GM12878 (cell line): ENCODE measurements around the gene FOXRED2. TPM values are rescaled to one million over a fixed set of nuclear protein-coding genes. Genes with fewer than 3 reads are reported as not detected.

ENCODE experiments used
- ATAC-seq: fragments of 200-7000 bp; cut with Tn5 transposase; 3 replicates; pipeline ENCODE4 v1.9.1; 2020; ENCODE audit warnings: mild to moderate bottlenecking, moderate library complexity
- BruUV-seq: library from RNA; stranded (reverse); fragments of 400-500 nt; replicated peaks from 2 replicates; lab custom pipeline; 2021; lab: Mats Ljungman, UMichigan
- CTCF ChIA-PET: fragments of 300-600 bp; sonication (Branson Sonifier 250); formaldehyde crosslinking; extraction: SDS; loops from one replicate; lab custom pipeline; 2021; ENCODE audit warnings: inconsistent platforms; lab: Yijun Ruan, JAX
- POLR2A ChIA-PET: fragments of 350-600 bp; formaldehyde crosslinking; extraction: SDS; loops from one replicate; lab custom pipeline; 2021; ENCODE audit warnings: inconsistent platforms; lab: Charles Lee
- RAD21 ChIA-PET: fragments of 300-600 bp; sonication (Branson Sonifier 250); formaldehyde crosslinking; loops from one replicate; lab custom pipeline; 2023; ENCODE audit warnings: antibody characterized with exemption; ENCODE audit not compliant: unreplicated experiment; lab: Charles Lee
- SMC1A ChIA-PET: fragments of 300-600 bp; sonication (Branson Sonifier 250); formaldehyde crosslinking; loops from one replicate; lab custom pipeline; 2023; ENCODE audit not compliant: unreplicated experiment, uncharacterized antibody; lab: Charles Lee
- DNase-seq: peaks from one replicate; pipeline ENCODE4 v3.0.0-alpha.2; 2011; ENCODE audit warnings: low read depth, low spot score
- FAIRE-seq: peaks from 3 replicates; lab custom pipeline; 2011; peaks lifted over from hg19 to GRCh38; lab: Jason Lieb, UNC
- H2AFZ ChIP-seq: 2 replicates; pipeline ENCODE4 v1.6.0; 2011; ENCODE audit warnings: low read depth, low read length, control low read depth; ENCODE audit not compliant: control insufficient read depth
- H3K27ac ChIP-seq: 2 replicates; pipeline ENCODE4 v1.5.1; 2011; ENCODE audit warnings: control low read depth; ENCODE audit not compliant: control insufficient read depth, insufficient read depth
- H3K27me3 ChIP-seq, 2 experiments: replicated peaks in 1 of 2; 2 replicates each; pipeline versions ENCODE4 v1.6.0 to v1.6.1; 2011; ENCODE audit warnings: low read length in 1 of 2; ENCODE audit not compliant: control insufficient read depth in 2 of 2, insufficient read depth in 2 of 2
- H3K36me3 ChIP-seq, 2 experiments: 2 replicates each; pipeline ENCODE4 v1.5.1; 2011; ENCODE audit warnings: low read length in 1 of 2; ENCODE audit not compliant: control insufficient read depth in 2 of 2, insufficient read depth in 2 of 2
- H3K4me1 ChIP-seq: 2 replicates; pipeline ENCODE4 v1.6.1; 2011; ENCODE audit warnings: mild to moderate bottlenecking, low read length, moderate library complexity, mixed read lengths; ENCODE audit not compliant: control insufficient read depth, insufficient read depth
- H3K4me2 ChIP-seq: 2 replicates; pipeline ENCODE4 v1.6.0; 2011; ENCODE audit warnings: control low read depth; ENCODE audit not compliant: control insufficient read depth, insufficient read depth
- H3K4me3 ChIP-seq: fragments of 200-600 bp; sonication (generic); 2 replicates; pipeline ENCODE4 v1.5.1; 2016
- H3K79me2 ChIP-seq: 2 replicates; pipeline ENCODE4 v1.6.0; 2011; ENCODE audit warnings: low read length; ENCODE audit not compliant: control insufficient read depth, insufficient read depth
- H3K9ac ChIP-seq: 2 replicates; pipeline ENCODE4 v1.8.0; 2011; ENCODE audit warnings: low read length, control low read depth, mixed read lengths; ENCODE audit not compliant: control insufficient read depth, insufficient read depth
- H3K9me3 ChIP-seq: replicated peaks from 3 replicates; pipeline ENCODE4 v1.5.1; 2011; ENCODE audit warnings: mild to moderate bottlenecking, low read length; ENCODE audit not compliant: control insufficient read depth, insufficient read depth
- H4K20me1 ChIP-seq: 2 replicates; pipeline ENCODE4 v1.6.0; 2011; ENCODE audit not compliant: control insufficient read depth, insufficient read depth
- ETV6 ChIP-seq, 2 experiments: fragments of 450-650 bp in 1 of 2; IDR thresholded peaks in 1 of 2; conservative IDR thresholded peaks in 1 of 2; 2 replicates each; pipeline ENCODE4 v1.6.1; 2014; ENCODE audit warnings: antibody characterized with exemption in 1 of 2, borderline replicate concordance in 1 of 2, low read depth in 1 of 2, mild to moderate bottlenecking in 1 of 2, moderate library complexity in 1 of 2
- GABPA ChIP-seq: IDR thresholded peaks from 2 replicates; pipeline ENCODE4 v1.6.1; 2014; ENCODE audit warnings: antibody characterized with exemption, low read depth, mild to moderate bottlenecking, inconsistent platforms
- IKZF2 ChIP-seq, 2 experiments: fragments of 450-650 bp; IDR thresholded peaks; 2 replicates each; pipeline ENCODE4 v1.6.1; 2017; ENCODE audit warnings: mild to moderate bottlenecking in 2 of 2, moderate library complexity in 2 of 2
- IRF4 ChIP-seq: IDR thresholded peaks from 2 replicates; pipeline ENCODE4 v1.6.1; 2011; ENCODE audit warnings: low read depth, low read length
- MYB ChIP-seq: fragments of 150-350 bp; IDR thresholded peaks from 2 replicates; pipeline ENCODE4 v1.6.1; 2014; ENCODE audit warnings: mild to moderate bottlenecking, low read depth, low read length, borderline replicate concordance
- NFYA ChIP-seq: IDR thresholded peaks from 2 replicates; pipeline ENCODE4 v1.6.1; 2011; ENCODE audit warnings: low read depth, mild to moderate bottlenecking, low read length, improper control_type of control experiment, borderline replicate concordance
- PAX5 ChIP-seq: IDR thresholded peaks from 2 replicates; pipeline ENCODE4 v1.6.1; 2011; ENCODE audit warnings: low read depth, low read length, borderline replicate concordance
- RCOR1 ChIP-seq: conservative IDR thresholded peaks from 2 replicates; pipeline ENCODE4 v1.6.1; 2012; ENCODE audit warnings: low read depth, low read length, improper control_type of control experiment
- SMARCA5 ChIP-seq: fragments of 450-650 bp; IDR thresholded peaks from 2 replicates; pipeline ENCODE4 v1.6.1; 2017; ENCODE audit warnings: mild to moderate bottlenecking
- SRF ChIP-seq, 2 experiments: IDR thresholded peaks; 2 replicates each; pipeline ENCODE4 v1.6.1; 2011; ENCODE audit warnings: low read depth in 2 of 2, low read length in 2 of 2, mild to moderate bottlenecking in 1 of 2, moderate library complexity in 1 of 2
- TCF3 ChIP-seq: IDR thresholded peaks from 2 replicates; pipeline ENCODE4 v1.6.1; 2012; ENCODE audit warnings: low read depth, mild to moderate bottlenecking, low read length, borderline replicate concordance; ENCODE audit not compliant: insufficient read depth
- ZBED1 ChIP-seq: IDR thresholded peaks from 2 replicates; pipeline ENCODE4 v1.6.1; 2016; ENCODE audit warnings: borderline replicate concordance
- ZNF384 ChIP-seq: IDR thresholded peaks from 2 replicates; pipeline ENCODE4 v1.6.1; 2012; ENCODE audit warnings: low read depth, mild to moderate bottlenecking, low read length, improper control_type of control experiment, borderline replicate concordance
- WGBS: methylation state at CpG from one replicate; pipeline ENCODE4 v1.1.6; 2016; ENCODE audit warnings: low lambda C conversion rate; ENCODE audit not compliant: insufficient replicate concordance, insufficient coverage; ENCODE audit errors: missing lambda C conversion rate; 5-methylcytosine and 5-hydroxymethylcytosine counted together
- in situ Hi-C: fragments of 300-500 bp; cut with MboI; formaldehyde crosslinking; loops from 9 replicates; pipeline ENCODE4 v1.14.3; 2018; ENCODE audit warnings: mixed read lengths
- intact Hi-C: fragments of 100-400 bp; cut with micrococcal nuclease; formaldehyde crosslinking; loops from one replicate; pipeline ENCODE4 v1.14.2; 2022; ENCODE audit not compliant: unreplicated experiment
- polyA plus RNA-seq, 11 experiments: library from polyadenylated mRNA; depleted of rRNA in 4 of 11; unstranded in 6 of 11; stranded (reverse) in 5 of 11; fragments of >200 nt; fragmentation: Nextera tagmentation in 4 of 11; fragmentation: Illumina TruSeq in 1 of 11; extraction: Ambion mirVana in 4 of 11; extraction: Trizol in 1 of 11; gene quantifications; 1 replicate in 1 of 11; 2 replicates in 10 of 11; pipeline versions ENCODE4 v1.2.1 to v1.2.3, GENCODE V29; 2011 to 2016; ENCODE audit warnings: inconsistent platforms in 2 of 11, missing spikeins in 2 of 11, low read depth in 1 of 11
- total RNA-seq, 4 experiments: library from RNA; depleted of rRNA in 3 of 4; stranded (reverse); fragments of >200 nt in 3 of 4; fragmentation: Illumina TruSeq in 1 of 4; extraction: Trizol in 1 of 4; gene quantifications; 2 replicates each; pipeline versions ENCODE4 v1.2.1 to v1.2.3, GENCODE V29; 2013 to 2021
- TF ChIP-seq, protein P1 (sequence below): fragments of 450-650 bp; IDR thresholded peaks from 2 replicates; pipeline ENCODE4 v1.6.1; 2018; ENCODE audit warnings: mild to moderate bottlenecking, low read depth, moderate library complexity; ENCODE audit not compliant: partially characterized antibody
- TF ChIP-seq, protein P2 (sequence below): IDR thresholded peaks from 2 replicates; pipeline ENCODE4 v1.6.1; 2011; ENCODE audit warnings: low read depth, low read length, improper control_type of control experiment, borderline replicate concordance
- TF ChIP-seq, protein P3 (sequence below): fragments of 450-650 bp; IDR thresholded peaks from 2 replicates; pipeline ENCODE4 v1.6.1; 2016; ENCODE audit warnings: mild to moderate bottlenecking
- TF ChIP-seq, protein P4 (sequence below): IDR thresholded peaks from 2 replicates; pipeline ENCODE4 v1.6.1; 2011; ENCODE audit warnings: borderline replicate concordance, low read depth, mild to moderate bottlenecking, moderate library complexity, low read length; ENCODE audit not compliant: insufficient read depth, poor library complexity, severe bottlenecking

FOXRED2 gene
- total and polyA plus RNA-seq, 10 of the 15 experiments (the other 5 are each of a cell fraction or from before 2014, with no cell fraction given), result 1.8 to 28.8 (median 7.6) TPM

DNA sequence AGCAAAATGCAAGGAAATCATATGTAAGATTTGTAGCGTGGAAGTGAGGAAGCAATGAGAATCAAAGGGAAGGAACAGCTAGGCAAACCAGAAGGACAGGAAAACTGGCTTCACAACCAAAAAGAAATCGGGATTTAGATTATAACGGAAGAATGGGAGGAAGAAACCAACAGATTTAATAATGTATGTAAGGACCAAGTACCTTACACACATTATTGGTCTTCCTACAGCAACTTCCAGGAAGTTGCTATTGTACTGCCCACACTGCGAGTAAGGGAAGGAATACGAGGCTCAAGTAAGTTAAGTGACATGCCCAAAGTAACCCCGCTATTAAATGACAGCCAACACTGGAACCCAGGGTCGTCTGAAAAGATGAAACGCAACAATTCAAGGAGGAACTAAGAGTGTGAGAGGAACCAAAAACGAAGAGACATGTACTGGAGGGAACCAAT is 25.9 kb downstream of the FOXRED2 start:
- Histone ChIP-seq H2AFZ (peak overlapping the region; percentile 46), H3K27ac (peak overlapping the region; percentile 95), H3K4me3 (peak overlapping the region; percentile 96), H3K79me2 (peaks cover 12% of the 10 kb centered on the region), H3K4me1 (peaks cover 6% of the 10 kb centered on the region), H3K9ac (peak overlapping the region; percentile 70), H4K20me1 (no peaks in the 10 kb centered on the region), H3K9me3 (no peaks in the 10 kb centered on the region), H3K27me3 (no peaks in the 10 kb centered on the region), H3K4me2 (peak overlapping the region; percentile 85), H3K36me3 (peaks cover 6 to 13% of the 10 kb centered on the region in 2 experiments; a peak in 3 of 4 replicates)
- no peak for ATAC-seq
- ChIA-PET SMC1A (interaction anchor here (0.8 to 1.3 kb wide), 5 partner anchors 12 to 180 kb away, joined by 3 to 5 read pairs (median 4); partner anchors contain the start of gene MYH9), POLR2A (interaction anchor here (0.6 to 1.8 kb wide), 4 partner anchors 28 to 241 kb away, joined by 3 to 7 read pairs (median 4); partner anchors contain the start of gene APOL2), CTCF (interaction anchor here (2.5 to 3.7 kb wide), 2 partner anchors 10 to 179 kb away, joined by 9 to 16 read pairs; no protein-coding TSS in a partner anchor), RAD21 (interaction anchor here (1.0 to 2.0 kb wide), 5 partner anchors 10 to 150 kb away, joined by 3 to 9 read pairs (median 4); no protein-coding TSS in a partner anchor)
- in situ Hi-C loops, result no loop called here
- no TSS peak for BruUV-seq
- WGBS, result 12% methylated on average over 9 of the region's 9 CpGs
- peak; percentile 65 for DNase-seq
- intact Hi-C loops, result loop anchor here (2.0 to 10.0 kb wide), 2 partner anchors 28 to 286 kb away; no protein-coding TSS in a partner anchor
- peak; percentile 23 for FAIRE-seq
- TF ChIP-seq PAX5 (no peak), SMARCA5 (0 out of 2 replicates have a peak, but pooled peaks have one; percentile 57), ZNF384 (no peak), NFYA (no peak), SRF (IDR thresholded peaks at IDR 0.05; ENCODE audit: low read depth in 2 of 2, low read length in 2 of 2) (no peak; a peak in 1 of 4 replicates), ETV6 (conservative IDR thresholded peaks at IDR 0.05 in 1 of 2, IDR thresholded peaks at IDR 0.05 in 1 of 2; ENCODE audit: borderline replicate concordance in 1 of 2, low read depth in 1 of 2) (peak in 1 of 2 experiments; percentile 59; a peak in 2 of 4 replicates), RCOR1 (no peak), TCF3 (no peak), IRF4 (no peak; the same call in 1 of the 2 replicates), GABPA (peak; percentile 90; the same call in 1 of the 2 replicates), MYB (no peak), ZBED1 (no peak), IKZF2 (IDR thresholded peaks at IDR 0.05) (no peak; a peak in 3 of 4 replicates)
- TF ChIP-seq, protein P1, sequence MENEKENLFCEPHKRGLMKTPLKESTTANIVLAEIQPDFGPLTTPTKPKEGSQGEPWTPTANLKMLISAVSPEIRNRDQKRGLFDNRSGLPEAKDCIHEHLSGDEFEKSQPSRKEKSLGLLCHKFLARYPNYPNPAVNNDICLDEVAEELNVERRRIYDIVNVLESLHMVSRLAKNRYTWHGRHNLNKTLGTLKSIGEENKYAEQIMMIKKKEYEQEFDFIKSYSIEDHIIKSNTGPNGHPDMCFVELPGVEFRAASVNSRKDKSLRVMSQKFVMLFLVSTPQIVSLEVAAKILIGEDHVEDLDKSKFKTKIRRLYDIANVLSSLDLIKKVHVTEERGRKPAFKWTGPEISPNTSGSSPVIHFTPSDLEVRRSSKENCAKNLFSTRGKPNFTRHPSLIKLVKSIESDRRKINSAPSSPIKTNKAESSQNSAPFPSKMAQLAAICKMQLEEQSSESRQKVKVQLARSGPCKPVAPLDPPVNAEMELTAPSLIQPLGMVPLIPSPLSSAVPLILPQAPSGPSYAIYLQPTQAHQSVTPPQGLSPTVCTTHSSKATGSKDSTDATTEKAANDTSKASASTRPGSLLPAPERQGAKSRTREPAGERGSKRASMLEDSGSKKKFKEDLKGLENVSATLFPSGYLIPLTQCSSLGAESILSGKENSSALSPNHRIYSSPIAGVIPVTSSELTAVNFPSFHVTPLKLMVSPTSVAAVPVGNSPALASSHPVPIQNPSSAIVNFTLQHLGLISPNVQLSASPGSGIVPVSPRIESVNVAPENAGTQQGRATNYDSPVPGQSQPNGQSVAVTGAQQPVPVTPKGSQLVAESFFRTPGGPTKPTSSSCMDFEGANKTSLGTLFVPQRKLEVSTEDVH, result peak; percentile 22
- TF ChIP-seq, protein P2, sequence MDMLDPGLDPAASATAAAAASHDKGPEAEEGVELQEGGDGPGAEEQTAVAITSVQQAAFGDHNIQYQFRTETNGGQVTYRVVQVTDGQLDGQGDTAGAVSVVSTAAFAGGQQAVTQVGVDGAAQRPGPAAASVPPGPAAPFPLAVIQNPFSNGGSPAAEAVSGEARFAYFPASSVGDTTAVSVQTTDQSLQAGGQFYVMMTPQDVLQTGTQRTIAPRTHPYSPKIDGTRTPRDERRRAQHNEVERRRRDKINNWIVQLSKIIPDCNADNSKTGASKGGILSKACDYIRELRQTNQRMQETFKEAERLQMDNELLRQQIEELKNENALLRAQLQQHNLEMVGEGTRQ, result no peak
- TF ChIP-seq, protein P3, sequence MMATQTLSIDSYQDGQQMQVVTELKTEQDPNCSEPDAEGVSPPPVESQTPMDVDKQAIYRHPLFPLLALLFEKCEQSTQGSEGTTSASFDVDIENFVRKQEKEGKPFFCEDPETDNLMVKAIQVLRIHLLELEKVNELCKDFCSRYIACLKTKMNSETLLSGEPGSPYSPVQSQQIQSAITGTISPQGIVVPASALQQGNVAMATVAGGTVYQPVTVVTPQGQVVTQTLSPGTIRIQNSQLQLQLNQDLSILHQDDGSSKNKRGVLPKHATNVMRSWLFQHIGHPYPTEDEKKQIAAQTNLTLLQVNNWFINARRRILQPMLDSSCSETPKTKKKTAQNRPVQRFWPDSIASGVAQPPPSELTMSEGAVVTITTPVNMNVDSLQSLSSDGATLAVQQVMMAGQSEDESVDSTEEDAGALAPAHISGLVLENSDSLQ, result no peak
- TF ChIP-seq, protein P4, sequence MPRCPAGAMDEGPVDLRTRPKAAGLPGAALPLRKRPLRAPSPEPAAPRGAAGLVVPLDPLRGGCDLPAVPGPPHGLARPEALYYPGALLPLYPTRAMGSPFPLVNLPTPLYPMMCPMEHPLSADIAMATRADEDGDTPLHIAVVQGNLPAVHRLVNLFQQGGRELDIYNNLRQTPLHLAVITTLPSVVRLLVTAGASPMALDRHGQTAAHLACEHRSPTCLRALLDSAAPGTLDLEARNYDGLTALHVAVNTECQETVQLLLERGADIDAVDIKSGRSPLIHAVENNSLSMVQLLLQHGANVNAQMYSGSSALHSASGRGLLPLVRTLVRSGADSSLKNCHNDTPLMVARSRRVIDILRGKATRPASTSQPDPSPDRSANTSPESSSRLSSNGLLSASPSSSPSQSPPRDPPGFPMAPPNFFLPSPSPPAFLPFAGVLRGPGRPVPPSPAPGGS, result no peak
